Uterus (tissue), 2 donors: ENCODE results near the gene TEX261.

Source experiments
- CTCF ChIP-seq, 4 experiments: fragments of 200-600 bp in 2 of 4; fragments of 450-650 bp in 2 of 4; sonication (generic) in 2 of 4; IDR thresholded peaks; one replicate each; pipeline ENCODE4 v1.5.1; 2016 to 2019; ENCODE audit warnings: antibody characterized with exemption in 4 of 4, mild to moderate bottlenecking in 2 of 4, moderate library complexity in 1 of 4
- POLR2A ChIP-seq, 2 donors: fragments of 450-650 bp; IDR thresholded peaks; one replicate each; pipeline ENCODE4 v1.6.1; 2016; ENCODE audit warnings: antibody characterized with exemption in 2 of 2, mild to moderate bottlenecking in 1 of 2, moderate library complexity in 1 of 2

GRCh38 chr2:70958759-70959158 is 35.9 kb downstream of the TEX261 start:
- TF ChIP-seq CTCF (IDR thresholded peaks at IDR 0.05) (no peak), POLR2A (IDR thresholded peaks at IDR 0.05) (no peak)
